HG03064 (cell line): ENCODE data around the gene GATA1.

Source experiments
- ATAC-seq: cut with Tn5 transposase; IDR thresholded peaks from one replicate; pipeline ENCODE4 v1.9.1; 2021; ENCODE audit warnings: low read depth; ENCODE audit not compliant: unreplicated experiment

The GATA1 gene

DNA sequence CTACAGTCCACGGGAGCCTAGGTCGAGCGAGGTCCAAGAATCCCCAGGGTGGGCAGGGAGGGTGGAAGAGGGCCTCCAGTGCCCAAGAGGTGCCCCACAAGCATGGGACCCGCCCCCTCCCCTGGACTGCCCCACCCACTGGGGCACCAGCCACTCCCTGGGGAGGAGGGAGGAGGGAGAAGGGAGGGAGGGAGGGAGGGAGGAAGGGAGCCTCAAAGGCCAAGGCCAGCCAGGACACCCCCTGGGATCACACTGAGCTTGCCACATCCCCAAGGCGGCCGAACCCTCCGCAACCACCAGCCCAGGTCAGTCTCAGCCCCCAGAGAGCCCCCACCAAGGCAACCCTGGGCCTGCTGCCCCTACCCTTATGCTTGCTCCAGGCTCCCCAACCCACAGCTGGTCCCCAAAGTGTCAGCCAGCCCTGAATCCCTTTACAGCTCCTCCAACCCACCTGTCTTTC lies at the start of gene GATA1:
Gene GATA1 (plus strand): TSS at position 250 of the 460 bp plus-strand sequence. CDS start 4,520 bp downstream, outside the sequence.
- ATAC-seq, result no peak

DNA sequence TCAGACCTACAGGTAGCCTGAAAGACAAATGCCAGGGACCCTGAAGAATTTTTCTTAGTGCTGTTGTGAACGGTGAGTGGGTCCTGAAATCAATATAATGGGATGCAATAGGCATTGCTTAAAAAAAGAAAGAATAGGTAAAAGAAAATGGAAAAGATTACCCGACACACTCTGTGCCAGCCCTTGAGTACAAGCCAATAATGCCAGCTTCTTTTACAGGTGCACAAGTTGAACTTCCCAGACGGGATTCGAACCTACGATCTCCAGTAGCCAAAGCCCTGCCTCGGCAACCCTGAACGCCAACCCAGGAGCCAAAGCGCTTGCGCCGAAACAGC lies 49.5 kb upstream of the GATA1 start:
- ATAC-seq, result no peak

DNA sequence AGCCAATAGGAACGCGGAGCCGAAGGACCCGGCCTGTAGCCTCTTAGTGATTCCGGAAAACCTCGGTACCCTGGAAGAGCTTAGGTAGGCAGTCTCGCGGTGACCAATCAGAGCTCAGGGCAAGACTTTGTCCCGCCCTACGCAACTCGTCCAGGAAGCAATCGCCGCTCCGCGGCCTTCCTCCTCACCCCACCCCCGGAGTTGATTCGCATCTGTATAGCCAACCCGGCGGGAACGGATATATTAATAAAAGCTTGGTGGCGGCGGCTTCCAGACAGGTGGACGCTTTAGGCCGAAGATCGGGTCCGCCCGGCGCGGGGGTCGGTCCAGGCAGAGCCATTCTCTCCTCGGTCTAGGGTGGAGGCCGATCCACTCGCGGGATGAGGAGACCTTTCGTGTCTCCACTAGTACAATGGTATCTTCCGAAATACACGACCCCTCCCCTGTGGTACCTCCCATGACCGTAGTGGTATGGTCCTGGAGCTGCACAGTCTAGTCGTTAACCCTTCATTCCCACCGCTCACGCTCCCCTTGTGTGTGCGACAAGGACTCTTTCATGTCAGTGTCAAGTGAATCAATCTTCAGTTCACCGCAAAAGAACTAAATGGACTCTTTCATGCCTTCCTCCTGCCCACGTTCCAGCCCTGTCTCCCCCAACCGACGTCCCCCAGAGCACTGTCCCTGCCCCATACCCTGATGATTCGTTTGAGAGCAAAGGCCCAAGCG lies 49.0 kb upstream of the GATA1 start:
- ATAC-seq, result peak; percentile 98

DNA sequence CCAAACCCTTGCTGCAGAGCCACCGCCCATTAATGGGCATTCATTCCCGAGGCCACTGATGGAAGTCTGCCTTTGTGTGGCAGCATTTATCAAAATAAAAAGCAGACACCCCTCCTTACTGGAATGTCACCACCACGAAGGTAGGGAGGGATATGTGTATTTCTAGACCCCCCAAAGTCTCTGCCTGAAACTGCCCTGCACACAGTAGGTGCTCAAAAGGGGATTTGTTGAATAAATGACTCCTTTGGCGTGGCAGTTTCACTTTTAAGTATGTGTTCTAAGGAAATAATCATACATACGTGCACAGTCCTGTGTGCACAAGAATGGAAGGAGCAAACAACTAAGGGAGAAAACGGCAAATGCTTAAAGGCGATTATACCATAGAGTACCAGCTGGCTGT lies 48.5 kb upstream of the GATA1 start:
- ATAC-seq, result no peak

DNA sequence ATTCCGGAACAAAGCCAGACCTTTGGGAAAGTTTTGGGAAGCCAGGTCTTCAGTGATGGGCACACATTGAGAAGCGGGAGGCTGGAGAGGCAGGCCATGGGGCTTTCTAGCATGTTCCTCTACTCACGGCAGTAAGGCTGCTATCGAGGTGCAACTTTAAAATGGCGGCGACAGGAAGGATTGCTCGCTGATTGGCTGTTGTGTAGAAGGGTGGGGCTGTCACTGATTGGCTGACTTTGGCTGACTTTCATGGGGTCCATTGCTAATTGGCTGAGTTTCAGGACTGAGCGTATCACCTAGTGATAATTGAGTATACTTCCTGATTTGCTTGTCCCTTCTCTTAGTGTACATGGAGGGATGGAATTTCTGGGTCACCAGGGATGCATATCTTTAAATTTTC lies 44.6 kb upstream of the GATA1 start:
- ATAC-seq, result no peak

DNA sequence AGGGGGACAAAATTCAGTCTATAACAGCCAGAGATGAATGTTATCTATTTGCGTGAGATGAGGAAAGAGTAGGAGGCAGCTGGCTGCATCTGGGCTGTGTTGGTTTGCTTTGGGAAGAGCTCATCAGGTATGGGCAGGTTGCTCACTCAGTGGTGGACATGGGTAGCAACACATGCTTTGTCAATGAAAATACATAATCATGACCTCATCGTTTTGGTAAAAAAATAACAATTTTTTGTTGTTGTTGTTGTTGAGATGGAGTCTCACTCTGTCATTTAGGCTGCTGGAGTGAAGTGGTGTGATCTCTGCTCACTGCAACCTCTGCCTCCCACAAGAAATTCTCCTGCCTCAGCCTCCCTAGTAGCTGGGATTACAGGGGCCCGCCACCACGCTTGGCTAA lies 41.2 kb upstream of the GATA1 start:
- no peak for ATAC-seq

DNA sequence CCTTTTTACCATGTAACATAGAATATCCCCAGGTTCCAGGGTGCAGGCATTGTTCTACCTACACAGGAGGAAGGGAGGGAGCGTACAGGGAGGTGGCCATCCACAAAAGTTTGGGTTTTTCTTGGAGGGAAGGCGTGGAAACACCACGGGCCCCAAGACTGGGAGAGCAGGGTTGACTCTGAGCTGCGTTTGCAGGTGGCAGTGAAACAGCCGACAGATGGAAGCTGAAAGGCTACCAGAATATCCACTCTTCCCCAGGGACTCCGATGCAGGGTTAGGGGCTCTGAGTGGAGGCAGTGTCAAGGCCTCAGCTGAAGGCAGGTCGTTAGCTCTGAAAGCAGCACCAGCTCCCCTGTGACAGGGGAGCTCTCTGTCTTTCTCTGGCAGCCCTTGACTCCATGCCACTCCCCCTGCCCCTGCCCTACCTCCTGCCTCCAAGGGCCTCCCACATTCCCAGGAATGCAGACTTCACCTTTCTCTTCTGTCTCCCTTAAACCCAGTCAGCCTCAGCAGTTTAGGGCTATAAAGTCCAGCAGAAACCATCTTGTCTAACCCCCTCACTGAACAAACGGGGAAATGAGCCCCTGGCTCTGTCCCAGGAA lies 38.9 kb upstream of the GATA1 start:
- no peak for ATAC-seq

DNA sequence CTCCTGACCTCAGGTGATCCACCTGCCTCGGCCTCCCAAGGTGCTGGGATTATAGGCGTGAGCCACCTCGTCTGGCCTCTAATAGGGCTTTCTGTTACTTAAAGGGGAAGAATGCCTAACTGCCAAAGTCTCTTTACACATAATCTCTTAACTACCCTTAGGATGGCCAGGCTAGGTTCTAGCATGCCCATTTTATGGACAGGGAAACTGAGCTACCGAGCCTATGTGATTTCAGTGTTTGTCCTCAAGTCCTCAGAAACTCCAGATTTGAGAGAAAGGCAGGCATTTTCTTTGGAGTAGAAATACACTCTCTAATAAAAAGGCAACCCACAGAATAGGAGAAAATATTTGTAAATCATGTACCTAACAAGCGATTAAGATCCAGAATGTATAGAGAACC lies 37.2 kb upstream of the GATA1 start:
- ATAC-seq, result no peak

DNA sequence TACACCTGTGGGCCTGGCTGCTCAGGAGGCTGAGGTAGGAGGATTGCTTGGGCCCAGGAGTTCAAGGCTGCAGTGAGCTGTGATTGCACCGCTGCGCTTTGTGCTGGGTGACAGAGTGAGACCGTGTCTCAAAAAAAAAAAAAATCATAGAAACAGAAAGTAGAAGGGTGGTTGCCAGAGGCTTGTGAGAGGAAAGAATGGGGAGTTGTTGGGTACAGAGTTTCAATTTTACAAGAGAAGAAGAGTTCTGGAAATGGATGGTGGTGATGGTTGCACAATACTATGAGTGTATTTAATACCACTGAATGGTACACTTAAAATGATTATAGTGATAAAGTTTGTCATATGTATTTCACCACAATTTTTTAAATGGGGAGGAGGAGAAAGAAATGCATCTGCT lies 35.0 kb upstream of the GATA1 start:
- ATAC-seq, result no peak

DNA sequence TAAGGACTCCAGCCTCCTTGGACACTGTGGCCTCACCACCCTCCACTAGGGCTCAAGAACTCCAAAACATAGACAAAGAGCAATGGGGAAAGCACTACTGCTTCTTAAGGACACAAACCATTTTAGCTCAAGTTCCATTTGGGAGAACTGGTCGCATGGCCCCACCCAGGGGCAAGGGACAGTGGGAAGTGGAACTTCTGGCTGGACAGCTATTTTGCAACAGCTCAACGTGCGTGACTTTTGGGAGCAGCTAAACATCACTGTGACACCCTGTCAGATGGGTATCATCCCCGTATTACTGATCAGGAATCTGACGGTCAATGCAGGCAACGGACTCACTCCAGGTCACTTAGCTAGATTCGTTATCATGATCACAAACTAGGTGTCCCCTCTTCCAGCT lies 33.9 kb upstream of the GATA1 start:
- no peak for ATAC-seq

DNA sequence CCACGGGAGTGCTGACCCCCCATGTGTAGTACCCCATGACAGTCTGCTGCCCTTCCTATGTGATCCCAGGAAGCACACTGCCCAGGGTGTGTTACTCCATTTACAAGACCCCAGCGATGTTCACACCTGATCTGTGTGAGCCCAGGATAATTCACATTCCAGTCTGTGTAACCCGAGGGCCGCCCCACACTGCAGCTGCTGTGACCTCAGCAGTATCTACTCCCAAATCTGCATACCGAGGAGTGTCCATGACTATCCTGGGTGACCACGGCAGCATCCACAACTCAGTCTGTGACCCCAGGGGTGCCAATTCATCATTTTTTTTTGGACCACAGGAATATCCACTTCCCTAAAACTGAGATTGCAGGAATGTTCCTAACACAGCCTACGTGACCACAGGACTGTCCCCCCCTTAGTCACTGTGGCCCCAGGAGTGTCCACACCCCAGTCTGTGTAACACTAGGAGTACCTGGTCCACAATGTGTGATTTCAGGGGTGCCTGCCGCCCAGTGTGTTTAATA lies 32.6 kb upstream of the GATA1 start:
- ATAC-seq, result no peak

DNA sequence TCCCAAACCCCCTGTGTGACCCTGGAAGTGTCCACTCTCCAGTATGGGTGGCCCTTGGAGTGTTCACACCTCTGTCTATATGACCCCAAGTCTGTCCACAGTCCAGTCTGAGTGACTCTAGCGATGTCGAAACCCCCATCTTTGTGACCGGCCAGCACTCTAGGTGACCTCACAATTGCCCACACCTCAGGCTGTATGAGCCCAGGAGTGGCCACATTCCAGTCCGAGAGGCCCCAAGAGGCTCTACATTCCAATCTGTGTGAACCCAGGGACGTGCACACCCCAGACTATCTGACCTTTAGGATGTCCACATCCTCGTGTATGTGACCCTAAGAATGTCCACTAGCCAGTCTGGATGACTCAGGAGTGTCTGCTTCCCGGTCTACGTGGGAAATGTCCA lies 32.2 kb upstream of the GATA1 start:
- ATAC-seq, result no peak

DNA sequence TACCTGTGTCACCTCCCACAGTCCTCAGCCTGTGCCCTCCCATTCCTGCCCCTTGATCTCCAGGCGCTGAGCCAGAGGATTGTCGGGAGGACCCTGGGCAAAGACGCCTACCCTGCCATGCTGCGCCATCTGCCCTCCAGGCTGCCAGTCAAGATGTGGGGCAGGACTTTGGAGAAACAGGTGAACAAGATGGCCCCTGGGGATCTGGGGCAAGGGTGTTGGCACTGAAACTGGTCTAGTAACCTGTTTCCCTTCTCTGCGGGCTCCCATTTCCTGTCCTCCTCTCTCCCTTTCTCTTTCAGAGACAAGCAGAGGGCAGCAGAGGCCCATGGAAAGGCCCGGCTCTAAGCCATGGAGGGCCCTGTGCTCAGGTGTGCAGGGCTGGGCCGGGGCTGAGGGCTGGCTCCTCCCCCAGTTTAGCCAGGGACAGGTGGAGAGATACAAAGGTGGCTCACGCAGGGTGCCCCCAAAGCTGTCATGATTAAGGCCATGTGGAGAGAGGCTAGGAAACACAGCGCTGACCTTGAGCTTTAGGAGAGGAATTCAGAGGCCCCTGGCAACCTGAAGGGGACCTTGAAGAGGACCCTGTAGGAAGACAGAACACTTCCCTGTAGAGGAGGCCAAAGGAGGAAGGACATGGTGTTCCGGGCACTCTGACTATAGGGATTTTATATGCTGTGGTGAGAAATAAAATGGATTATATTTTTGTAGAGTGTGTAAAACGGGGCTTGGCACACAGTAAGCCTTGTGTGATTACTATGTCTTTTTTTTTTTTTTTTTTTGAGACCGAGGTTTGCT lies 24.5 kb upstream of the GATA1 start, which contains the start of gene GLOD5:
Gene GLOD5 (plus strand): TSS at position 74 of the 798 bp plus-strand sequence. CDS start 44 bp downstream, at position 118.
- no peak for ATAC-seq

DNA sequence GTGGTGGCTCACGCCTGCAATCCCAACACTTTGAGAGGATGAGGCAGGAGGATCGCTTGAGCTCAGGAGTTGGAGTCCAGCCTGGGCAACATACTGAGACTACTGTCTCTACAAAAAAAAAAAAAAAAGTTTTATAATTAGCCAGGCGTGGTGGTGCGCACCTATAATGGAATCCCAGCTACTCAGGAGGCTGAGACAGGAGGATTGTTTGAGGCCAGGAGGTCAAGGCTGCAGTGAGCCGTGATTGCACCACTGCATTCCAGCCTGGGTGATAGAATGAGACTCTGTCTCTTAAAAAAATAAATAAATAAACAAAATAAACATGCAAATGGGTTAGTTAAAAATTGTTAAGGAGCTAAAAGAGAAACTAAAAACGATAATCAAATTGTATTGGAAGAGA lies 17.2 kb upstream of the GATA1 start:
- no peak for ATAC-seq

DNA sequence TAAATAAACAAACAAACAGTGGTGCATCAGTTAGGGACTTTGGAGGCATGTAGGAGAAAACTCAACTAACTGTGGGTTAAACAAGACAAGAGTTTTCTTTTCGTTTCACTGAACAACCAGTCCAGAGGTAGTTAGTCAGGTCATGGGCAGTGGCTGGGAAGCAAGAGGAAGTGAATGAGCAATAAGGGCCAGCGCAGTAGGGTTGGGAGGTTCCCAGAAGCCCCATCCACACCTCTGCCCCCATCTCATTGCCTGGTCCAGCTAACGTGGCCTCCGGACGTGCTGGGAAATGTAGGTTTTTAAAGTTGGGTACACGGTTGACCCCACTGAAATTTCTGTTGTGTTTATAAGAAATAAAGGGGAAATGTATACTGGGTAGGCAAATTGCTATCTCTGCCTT lies 16.1 kb upstream of the GATA1 start:
- no peak for ATAC-seq

DNA sequence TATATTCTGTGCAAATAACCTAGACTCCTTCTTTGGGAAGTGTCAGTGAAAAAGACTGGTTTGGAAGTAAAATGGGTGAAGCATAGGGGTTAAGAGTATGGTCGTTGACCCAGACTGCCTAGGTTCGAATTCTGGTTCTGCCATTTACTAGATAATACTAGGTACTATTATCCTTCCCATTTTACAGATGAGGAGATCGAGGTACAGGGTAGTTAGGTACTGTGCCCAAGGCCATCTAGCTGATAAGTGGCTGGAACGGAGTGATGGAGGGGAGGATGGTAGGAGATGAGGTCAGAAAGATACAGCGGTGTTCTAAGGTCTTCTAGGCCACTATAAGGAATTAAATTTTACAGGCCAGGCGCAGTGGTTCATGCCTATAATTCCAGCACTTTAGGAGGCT lies 13.8 kb upstream of the GATA1 start:
- ATAC-seq, result no peak

DNA sequence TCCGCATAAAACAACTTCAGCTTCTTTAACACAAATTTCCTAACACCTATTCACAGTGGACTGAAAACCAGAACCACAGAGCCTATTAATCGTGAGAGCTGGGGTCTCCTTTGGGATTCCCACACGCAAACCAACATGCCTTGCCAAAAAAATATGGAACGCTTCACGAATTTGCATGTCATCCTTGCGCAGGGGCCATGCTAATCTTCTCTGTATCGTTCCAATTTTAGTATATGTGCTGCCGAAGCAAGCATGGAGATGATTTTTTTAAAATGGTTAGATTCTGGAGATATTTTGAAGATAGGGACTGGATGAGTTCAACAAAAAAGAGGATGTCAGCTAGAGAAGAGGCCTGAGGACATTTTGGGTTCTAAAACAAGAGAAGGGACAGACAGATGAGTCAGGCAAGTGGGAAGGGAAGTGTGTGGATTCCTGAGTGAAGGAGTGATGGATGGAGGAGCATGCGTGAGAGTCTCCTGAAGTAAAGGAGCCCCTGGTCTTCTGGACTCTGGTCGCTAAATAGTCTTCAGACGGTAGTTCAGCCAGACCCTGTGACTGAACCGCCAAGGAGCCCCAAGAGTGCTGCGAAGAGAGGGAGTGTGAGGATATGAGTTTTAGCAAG lies 9.5 kb upstream of the GATA1 start:
- no peak for ATAC-seq

DNA sequence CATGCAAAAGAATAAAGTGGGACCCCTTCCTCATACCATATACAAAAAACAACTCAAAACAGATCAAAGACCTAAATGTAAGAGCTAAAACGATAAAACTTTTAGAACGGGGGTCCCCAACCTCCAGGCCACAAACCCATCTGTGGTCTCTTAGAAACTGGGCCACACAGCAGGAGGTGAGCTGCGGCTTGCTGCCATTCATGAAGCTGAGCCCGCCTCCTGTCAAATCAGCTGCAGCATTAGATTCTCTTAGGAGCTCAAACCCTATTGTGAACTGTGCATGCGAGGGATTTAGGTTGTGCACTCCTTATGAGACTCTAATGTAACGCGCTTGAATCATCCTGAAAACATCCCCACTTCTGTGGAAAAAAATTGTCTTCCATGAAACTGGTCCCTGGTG lies 7.0 kb upstream of the GATA1 start:
- ATAC-seq, result no peak

DNA sequence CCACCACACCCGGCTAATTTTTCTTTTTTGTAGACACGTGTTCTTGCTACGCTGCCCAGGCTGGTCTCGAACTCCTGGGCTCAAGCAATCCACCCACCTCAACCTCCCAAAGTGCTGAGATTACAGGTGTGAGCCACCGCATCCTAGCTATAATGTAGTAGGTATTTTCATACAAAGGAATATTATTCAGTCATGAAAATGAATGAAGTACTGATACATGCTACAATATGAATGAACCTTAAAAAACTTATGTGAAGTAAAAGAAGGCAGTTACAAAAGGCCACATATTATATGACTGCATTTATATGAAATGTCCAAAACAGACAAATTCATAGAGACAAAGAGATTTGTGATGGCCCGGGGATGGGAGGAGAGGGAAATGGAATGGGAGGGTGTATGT lies 4.7 kb upstream of the GATA1 start:
- no peak for ATAC-seq

DNA sequence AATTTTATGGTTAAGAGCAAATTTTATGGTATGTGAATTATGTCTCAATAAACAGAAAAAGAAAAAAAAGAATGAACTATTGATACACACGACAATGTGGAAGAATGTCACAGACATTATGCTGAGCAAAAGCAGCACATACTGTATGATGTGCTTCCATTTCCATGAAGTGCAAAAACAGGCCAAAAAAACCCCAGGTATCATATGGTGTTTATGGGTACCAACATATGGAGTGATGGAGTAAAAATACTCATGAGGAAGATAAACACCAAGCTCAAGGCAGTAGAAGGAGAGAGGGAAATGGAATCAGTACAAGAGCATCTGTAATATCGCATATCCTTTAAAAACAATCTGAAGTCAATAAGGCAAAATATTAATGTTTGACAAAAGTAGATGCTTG lies 4.2 kb upstream of the GATA1 start:
- ATAC-seq, result no peak

DNA sequence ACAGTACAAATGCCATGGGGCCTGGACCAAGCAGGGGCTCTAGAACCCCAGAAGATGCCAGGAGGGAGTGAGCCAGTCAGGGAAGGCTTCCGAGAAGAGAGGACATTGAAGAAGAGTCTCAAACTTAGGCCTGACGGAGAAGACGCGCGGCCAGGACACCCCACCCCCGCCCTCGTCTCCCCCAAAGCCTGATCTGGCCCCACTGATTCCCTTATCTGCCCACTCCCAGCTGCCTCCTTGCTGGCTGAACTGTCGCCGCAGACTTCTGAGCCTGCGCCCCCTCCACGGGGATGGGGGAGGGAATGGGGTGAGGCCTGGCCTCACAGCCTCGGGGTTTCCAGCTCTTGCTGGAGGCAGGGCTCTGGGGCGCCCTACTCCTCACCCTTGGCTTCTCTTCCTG lies 3.6 kb upstream of the GATA1 start:
- ATAC-seq, result no peak
